Colonic mucosa (tissue), 4 donors: ENCODE measurements around the gene SEC16A. TPM values are rescaled to one million over a fixed set of nuclear protein-coding genes. Genes with fewer than 3 reads are reported as not detected.

ENCODE experiments used
- DNase-seq: peaks from one replicate; pipeline ENCODE4 v3.0.0-alpha.2; 2020
- H3K27ac ChIP-seq: fragments of 200-600 bp; one replicate; pipeline ENCODE4 v1.8.0; 2021
- H3K27me3 ChIP-seq: fragments of 200-600 bp; one replicate; pipeline ENCODE4 v1.8.0; 2021
- H3K36me3 ChIP-seq: fragments of 200-600 bp; one replicate; pipeline ENCODE4 v1.8.0; 2021
- H3K4me1 ChIP-seq: fragments of 200-600 bp; one replicate; pipeline ENCODE4 v1.8.0; 2021; ENCODE audit warnings: mild to moderate bottlenecking
- H3K4me3 ChIP-seq: fragments of 200-600 bp; one replicate; pipeline ENCODE4 v1.8.0; 2021
- H3K9ac ChIP-seq, 2 donors: one replicate each; pipeline ENCODE4 v1.7.0; 2013; ENCODE audit warnings: control low read depth in 2 of 2, low read depth in 2 of 2, low read length in 2 of 2
- H3K9me3 ChIP-seq: fragments of 200-600 bp; one replicate; pipeline ENCODE4 v1.8.0; 2021
- CTCF ChIP-seq: fragments of 200-600 bp; IDR thresholded peaks from one replicate; pipeline ENCODE4 v1.8.0; 2022; ENCODE audit warnings: antibody characterized with exemption, mild to moderate bottlenecking
- intact Hi-C: fragments of 100-400 bp; cut with DNase I; formaldehyde crosslinking; loops from one replicate; pipeline ENCODE4 v1.14.1; 2022
- total RNA-seq, 2 donors: library from RNA; stranded (reverse); fragmentation: NEBNext Ultra II Directional in 1 of 2; extraction: Animal tissue kit (Norgen Biotek cat#: 25700) in 1 of 2; gene quantifications; one replicate each; pipeline ENCODE4 v1.2.1, GENCODE V29; 2021
- donor health status: healthy.
- donor health status: DM: no; HTN: no; CAD: no.
- donor health status: DM: no; HTN: no; CAD: no.

Gene SEC16A
- total RNA-seq, 2 donors from 2014 or later, result 66.2 to 104 TPM

DNA sequence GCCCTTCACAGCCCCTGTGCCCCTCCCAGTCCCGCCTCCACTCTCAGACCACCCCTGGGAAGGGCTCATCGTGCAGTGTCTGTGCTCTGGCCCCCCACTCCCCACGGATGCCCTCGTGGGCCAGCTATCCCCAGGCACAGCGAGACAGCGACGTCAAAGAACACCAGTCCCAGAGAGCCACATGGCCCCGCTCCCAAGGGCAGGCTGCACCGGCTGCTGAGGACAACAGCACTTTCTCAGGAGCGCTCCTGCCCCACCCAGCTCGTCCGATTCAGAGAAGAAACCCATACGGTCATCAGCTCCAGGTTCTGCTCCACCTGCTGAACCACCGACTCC lies 78.1 kb downstream of the SEC16A start:
- H3K4me1 ChIP-seq, result peaks cover 9% of the 10 kb centered on the region
- DNase-seq, result no peak
- no peaks in the 10 kb centered on the region for H3K36me3 ChIP-seq
- no peak overlapping the region for H3K9ac ChIP-seq
- no peaks in the 10 kb centered on the region for H3K9me3 ChIP-seq
- no peaks in the 10 kb centered on the region for H3K27me3 ChIP-seq
- intact Hi-C loops, result loop anchor here (10.0 kb wide), 1 partner anchor 60 kb away; no protein-coding TSS in a partner anchor
- H3K4me3 ChIP-seq, result no peak overlapping the region
- no peak overlapping the region for H3K27ac ChIP-seq
- no peak for TF ChIP-seq CTCF

DNA sequence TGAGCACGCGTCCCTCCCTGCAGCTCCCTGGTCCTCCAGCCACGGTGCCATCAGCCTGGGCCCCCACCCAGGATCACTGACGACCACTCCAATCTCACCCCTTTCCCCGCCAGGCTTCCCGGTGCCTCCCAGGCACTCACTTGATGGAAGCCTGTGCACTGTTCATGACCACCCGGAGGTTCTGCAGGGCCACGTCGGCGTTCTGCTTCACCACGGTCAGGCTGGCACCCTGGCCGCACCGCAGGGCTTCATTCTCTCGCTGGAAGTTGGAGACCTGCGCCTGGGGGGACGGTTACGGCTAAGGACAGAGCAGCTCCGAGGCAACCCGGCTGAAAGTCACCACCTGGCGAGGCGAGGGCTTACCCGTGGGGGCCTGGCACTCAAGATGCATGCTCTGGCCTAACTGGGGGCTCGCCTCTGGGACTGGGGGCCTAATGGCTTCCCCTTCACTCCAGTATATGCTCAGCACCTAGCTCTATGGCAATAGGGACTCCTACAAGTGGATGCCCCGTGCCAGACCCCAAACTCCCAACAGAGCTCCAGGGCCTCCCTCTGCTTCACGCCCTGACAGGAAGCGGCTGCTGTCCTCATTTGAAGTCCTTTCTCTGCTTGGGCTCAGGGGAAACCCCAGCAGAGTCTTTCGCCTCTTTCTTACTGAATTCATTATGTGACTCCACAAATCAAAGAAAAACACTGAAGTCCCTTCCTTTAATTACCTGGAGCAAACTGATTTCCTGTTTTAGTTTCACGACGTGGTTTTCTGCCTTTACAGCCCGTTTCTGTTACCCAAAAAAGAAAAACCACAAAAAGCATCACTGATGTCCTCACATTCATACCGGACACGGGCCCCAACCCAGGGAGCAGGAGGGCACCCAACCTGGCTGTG lies 78.7 kb downstream of the SEC16A start:
- intact Hi-C loops, result loop anchor here (10.0 kb wide), 1 partner anchor 59 kb away; no protein-coding TSS in a partner anchor
- Histone ChIP-seq H3K4me3 (no peak overlapping the region), H3K9me3 (no peaks in the 10 kb centered on the region)

DNA sequence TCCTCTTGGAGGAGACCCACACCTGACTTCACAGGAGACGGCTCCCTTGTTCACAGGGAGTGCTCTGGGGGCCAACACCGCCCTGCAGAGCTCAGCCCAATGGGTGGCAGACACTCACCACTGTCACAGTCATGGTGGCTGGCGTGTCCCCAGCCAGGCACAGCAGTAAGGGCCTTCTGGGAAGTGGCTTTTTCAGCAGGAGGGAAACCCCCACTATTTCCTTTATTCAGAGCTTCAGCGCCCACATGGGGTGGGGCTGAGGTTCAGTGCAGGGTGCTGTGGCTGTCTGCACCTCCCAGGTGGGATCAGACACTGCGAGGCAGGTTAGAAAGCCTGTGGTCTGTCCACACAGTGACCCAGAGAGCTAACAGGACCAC lies 79.3 kb downstream of the SEC16A start:
- intact Hi-C loops, result loop anchor here (10.0 kb wide), 1 partner anchor 59 kb away; no protein-coding TSS in a partner anchor
- no peak for DNase-seq
- TF ChIP-seq CTCF, result no peak
- no peaks in the 10 kb centered on the region for H3K9me3 ChIP-seq
- no peaks in the 10 kb centered on the region for H3K27me3 ChIP-seq
- peaks cover 4% of the 10 kb centered on the region for H3K4me1 ChIP-seq
- H3K9ac ChIP-seq, result no peak overlapping the region
- no peaks in the 10 kb centered on the region for H3K36me3 ChIP-seq
- H3K4me3 ChIP-seq, result no peak overlapping the region
- H3K27ac ChIP-seq, result no peak overlapping the region

More for the DNA sequence above, 78.7 kb downstream of the SEC16A start:
- H3K27ac ChIP-seq, result no peak overlapping the region
- DNase-seq, result no peak
- no peak overlapping the region for H3K9ac ChIP-seq
- peaks cover 4% of the 10 kb centered on the region for H3K4me1 ChIP-seq
- H3K36me3 ChIP-seq, result no peaks in the 10 kb centered on the region
- TF ChIP-seq CTCF, result no peak
- H3K27me3 ChIP-seq, result no peaks in the 10 kb centered on the region

GRCh38 chr9:136402067-136402466 lies 80.8 kb downstream of the SEC16A start:
- Histone ChIP-seq H3K4me3 (no peak overlapping the region), H3K9ac (no peak overlapping the region), H3K36me3 (no peaks in the 10 kb centered on the region), H3K27ac (no peak overlapping the region), H3K9me3 (no peaks in the 10 kb centered on the region), H3K27me3 (no peaks in the 10 kb centered on the region), H3K4me1 (peaks cover 4% of the 10 kb centered on the region)
- no peak for DNase-seq
- no peak for TF ChIP-seq CTCF
- intact Hi-C loops, result loop anchor here (10.0 kb wide), 1 partner anchor 57 kb away; no protein-coding TSS in a partner anchor

- Histone ChIP-seq H3K9ac (no peak overlapping the region), H3K4me1 (peaks cover 9% of the 10 kb centered on the region), H3K4me3 (no peak overlapping the region), H3K27ac (no peak overlapping the region), H3K27me3 (no peaks in the 10 kb centered on the region), H3K9me3 (no peaks in the 10 kb centered on the region), H3K36me3 (no peaks in the 10 kb centered on the region)
- no peak for DNase-seq
- TF ChIP-seq CTCF, result no peak
- intact Hi-C loops, result loop anchor here (10.0 kb wide), 1 partner anchor 57 kb away; no protein-coding TSS in a partner anchor
These were observed 81.5 kb downstream of the SEC16A start for GRCh38 chr9:136401173-136401922.
